SW480 (cell line): ENCODE results near the gene SHISAL1.

Source experiments
- DNase-seq: peaks from one replicate; pipeline ENCODE4 v3.0.0-alpha.2; 2016; ENCODE audit warnings: low spot score

Gene SHISAL1

GRCh38 chr22:44209343-44209742, 103.4 kb downstream of the SHISAL1 start:
- DNase-seq, result no peak

GRCh38 chr22:44207981-44208317, 104.8 kb downstream of the SHISAL1 start:
- no peak for DNase-seq

GRCh38 chr22:44207173-44207980, 105.4 kb downstream of the SHISAL1 start:
- no peak for DNase-seq

- DNase-seq, result no peak
These were observed 106.1 kb downstream of the SHISAL1 start for GRCh38 chr22:44206696-44207095.

- DNase-seq, result no peak
These were observed 106.5 kb downstream of the SHISAL1 start for GRCh38 chr22:44206330-44206645.

GRCh38 chr22:44205516-44206329, 107.0 kb downstream of the SHISAL1 start:
- DNase-seq, result no peak

- no peak for DNase-seq
These were observed 107.8 kb downstream of the SHISAL1 start for GRCh38 chr22:44204739-44205515.

GRCh38 chr22:44203203-44203602, 109.5 kb downstream of the SHISAL1 start:
- DNase-seq, result no peak

- no peak for DNase-seq
These were observed 110.4 kb downstream of the SHISAL1 start for GRCh38 chr22:44202261-44202789.

GRCh38 chr22:44201665-44202064, 111.1 kb downstream of the SHISAL1 start:
- no peak for DNase-seq

- DNase-seq, result no peak
These were observed 111.7 kb downstream of the SHISAL1 start for GRCh38 chr22:44200855-44201550.

GRCh38 chr22:44200451-44200850, 112.3 kb downstream of the SHISAL1 start:
- no peak for DNase-seq

GRCh38 chr22:44199866-44200265, 112.9 kb downstream of the SHISAL1 start:
- DNase-seq, result no peak

GRCh38 chr22:44199164-44199563, 113.6 kb downstream of the SHISAL1 start:
- DNase-seq, result no peak

- no peak for DNase-seq
These were observed 115.5 kb downstream of the SHISAL1 start for GRCh38 chr22:44197271-44197670.

GRCh38 chr22:44196731-44197131, 116.0 kb downstream of the SHISAL1 start:
- DNase-seq, result no peak

- no peak for DNase-seq
These were observed 116.5 kb downstream of the SHISAL1 start for GRCh38 chr22:44196241-44196640.

- no peak for DNase-seq
These were observed 117.4 kb downstream of the SHISAL1 start for GRCh38 chr22:44195189-44195871.

- no peak for DNase-seq
These were observed 118.2 kb downstream of the SHISAL1 start for GRCh38 chr22:44194569-44194968.
